Endothelial cell of hepatic sinusoid (primary cell): ENCODE data around the gene SH3RF2.
"Not testable (repeated sequence)": the region's sequence is repeated elsewhere in the genome, so short reads cannot be mapped to it uniquely, and the experiment has no call there.

ENCODE experiments used
- in situ Hi-C: cut with HindIII; loops from 2 replicates; pipeline ENCODE4 v1.10.0; 2017; ENCODE audit warnings: low sequenced_read_pairs

SH3RF2 gene

DNA sequence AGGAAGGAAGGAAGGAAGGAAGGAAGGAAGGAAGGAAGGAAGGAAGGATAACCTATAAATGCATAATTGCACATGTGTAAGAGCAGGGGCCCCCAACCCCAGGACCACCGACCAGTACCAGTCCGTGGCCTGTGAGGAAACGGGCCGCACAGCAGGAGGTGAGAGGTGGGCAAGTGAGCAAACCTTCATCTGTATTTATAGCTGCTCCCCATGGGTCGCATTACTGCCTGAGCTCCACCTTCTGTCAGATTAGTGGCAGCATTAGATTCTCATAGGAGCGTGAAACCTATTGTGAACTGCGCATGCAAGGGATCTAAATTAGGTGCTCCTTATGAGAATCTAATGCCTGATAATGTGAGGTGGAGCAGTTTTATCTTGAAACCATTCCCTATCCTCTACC is 66.1 kb downstream of the SH3RF2 start:
- in situ Hi-C loops: no loop called here

DNA sequence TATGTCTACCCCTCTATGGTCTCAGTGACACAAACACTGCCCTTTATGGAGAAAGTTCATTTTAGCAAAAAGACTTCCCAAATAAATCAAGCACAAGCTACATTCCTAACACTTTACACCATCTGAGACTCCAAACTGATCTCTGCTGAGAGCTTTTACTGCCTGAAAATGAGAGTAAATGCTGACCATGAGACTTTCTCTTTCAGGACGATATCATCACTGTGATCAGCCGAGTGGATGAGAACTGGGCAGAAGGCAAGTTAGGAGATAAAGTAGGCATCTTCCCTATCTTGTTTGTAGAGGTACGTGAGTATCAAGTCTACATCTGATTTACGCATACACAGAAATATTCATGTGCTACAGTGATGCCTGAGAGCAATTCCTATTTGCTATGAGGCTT is 67.5 kb downstream of the SH3RF2 start:
- in situ Hi-C loops: no loop called here

DNA sequence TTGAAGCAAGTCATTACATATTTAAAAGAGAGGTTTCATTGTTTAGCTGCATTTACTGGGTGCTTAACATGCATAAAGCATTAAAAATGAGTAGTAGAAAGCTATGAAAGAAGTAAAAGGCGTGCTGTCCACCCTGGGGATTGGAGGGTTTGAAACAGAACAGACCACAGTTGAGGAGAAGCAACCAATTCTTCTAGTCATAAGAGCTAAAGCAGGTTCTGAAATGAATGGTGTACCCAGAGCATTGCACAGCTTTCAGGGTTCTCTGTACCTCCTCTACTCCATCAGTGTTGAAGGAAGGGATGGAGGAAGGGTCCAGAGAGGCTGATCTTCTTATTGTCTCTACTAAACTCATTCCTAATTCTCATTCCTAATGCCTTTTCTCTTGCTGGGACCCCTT is 68.9 kb downstream of the SH3RF2 start:
- in situ Hi-C loops: loop anchor here (5.0 kb wide), 2 partner anchors 33 to 67 kb away; no protein-coding TSS in a partner anchor

- in situ Hi-C loops: loop anchor here (5.0 kb wide), 2 partner anchors 33 to 67 kb away; no protein-coding TSS in a partner anchor
These were observed 69.3 kb downstream of the SH3RF2 start for GRCh38 chr5:146005723-146006122.

GRCh38 chr5:146006470-146007190 is 70.3 kb downstream of the SH3RF2 start:
- in situ Hi-C loops: loop anchor here (5.0 kb wide), 2 partner anchors 34 to 66 kb away; no protein-coding TSS in a partner anchor

DNA sequence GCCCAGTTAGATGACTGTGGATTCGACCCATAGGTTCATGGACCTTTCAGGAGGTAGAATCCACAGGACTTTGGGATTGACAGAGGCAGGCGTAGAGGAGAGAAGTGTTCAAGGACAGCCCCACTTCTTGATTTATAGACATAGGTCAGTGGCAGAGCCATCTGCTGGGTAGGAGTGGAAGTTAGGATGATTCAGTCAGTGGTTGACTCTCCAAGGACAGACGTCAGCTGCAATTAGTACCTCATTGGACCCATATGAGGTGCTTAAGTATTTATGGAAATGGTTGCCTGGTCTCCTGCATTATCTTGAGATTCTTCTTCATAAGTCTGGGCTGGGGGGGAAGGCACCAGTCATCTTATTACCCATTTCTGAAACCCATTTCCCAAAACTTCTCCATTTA is 70.9 kb downstream of the SH3RF2 start:
- in situ Hi-C loops: loop anchor here (5.0 kb wide), 2 partner anchors 35 to 65 kb away; no protein-coding TSS in a partner anchor

- in situ Hi-C loops: loop anchor here (5.0 kb wide), 2 partner anchors 36 to 64 kb away; no protein-coding TSS in a partner anchor
These were observed 71.6 kb downstream of the SH3RF2 start for GRCh38 chr5:146007989-146008388.

DNA sequence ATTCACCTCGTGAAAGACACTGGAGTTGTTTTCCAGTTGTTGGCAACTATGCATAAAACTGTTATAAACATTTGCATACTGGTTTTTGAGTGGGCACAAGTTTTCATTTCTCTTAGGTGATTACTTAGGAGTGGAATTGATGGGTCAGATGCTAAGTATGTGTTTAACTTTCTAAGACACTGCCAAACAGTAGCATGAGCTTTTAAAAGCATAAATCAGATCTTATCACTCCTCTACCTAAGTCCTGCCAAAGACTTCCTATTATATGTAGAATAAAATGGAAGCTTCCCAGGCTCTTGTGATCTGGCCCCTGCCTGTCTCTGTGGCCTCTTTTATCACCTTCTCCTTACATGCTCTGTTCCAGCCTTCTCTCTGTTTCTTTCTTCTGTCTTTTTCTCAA is 72.6 kb downstream of the SH3RF2 start:
- in situ Hi-C loops: loop anchor here (5.0 kb wide), 2 partner anchors 37 to 63 kb away; no protein-coding TSS in a partner anchor

DNA sequence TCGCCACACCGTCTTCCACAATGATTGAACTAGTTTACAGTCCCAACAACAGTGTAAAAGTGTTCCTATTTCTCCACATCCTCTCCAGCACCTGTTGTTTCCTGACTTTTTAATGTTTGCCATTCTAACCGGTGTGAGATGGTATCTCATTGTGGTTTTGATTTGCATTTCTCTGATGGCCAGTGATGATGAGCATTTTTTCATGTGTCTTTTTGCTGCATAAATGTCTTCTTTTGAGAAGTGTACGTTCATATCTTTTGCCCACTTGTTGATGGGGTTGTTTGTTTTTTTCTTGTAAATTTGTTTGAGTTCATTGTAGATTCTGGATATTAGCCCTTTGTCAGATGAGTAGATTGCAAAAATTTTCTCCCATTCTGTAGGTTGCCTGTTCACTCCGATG is 74.1 kb downstream of the SH3RF2 start:
- in situ Hi-C loops: not testable (repeated sequence)

GRCh38 chr5:146013761-146014160 is 77.4 kb downstream of the SH3RF2 start:
- in situ Hi-C loops: no loop called here

DNA sequence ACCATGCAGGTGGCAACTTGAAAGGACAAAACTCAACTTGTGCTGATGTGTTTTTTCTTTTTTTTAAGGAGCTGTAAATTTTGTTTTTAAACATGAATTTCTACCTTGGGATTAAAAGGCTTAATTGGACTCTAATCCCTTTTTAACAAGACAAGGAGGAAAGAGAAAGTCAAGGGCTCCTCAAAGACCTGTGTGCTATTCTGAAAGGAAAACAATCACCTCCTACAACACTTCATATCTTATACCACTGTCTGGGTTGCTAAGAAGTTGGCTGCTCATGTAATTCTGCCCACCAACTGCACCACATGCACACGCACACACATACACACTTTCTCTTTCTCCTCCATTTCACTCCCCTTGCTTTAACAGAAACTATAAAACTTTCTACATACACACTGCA is 78.6 kb downstream of the SH3RF2 start:
- in situ Hi-C loops: no loop called here

DNA sequence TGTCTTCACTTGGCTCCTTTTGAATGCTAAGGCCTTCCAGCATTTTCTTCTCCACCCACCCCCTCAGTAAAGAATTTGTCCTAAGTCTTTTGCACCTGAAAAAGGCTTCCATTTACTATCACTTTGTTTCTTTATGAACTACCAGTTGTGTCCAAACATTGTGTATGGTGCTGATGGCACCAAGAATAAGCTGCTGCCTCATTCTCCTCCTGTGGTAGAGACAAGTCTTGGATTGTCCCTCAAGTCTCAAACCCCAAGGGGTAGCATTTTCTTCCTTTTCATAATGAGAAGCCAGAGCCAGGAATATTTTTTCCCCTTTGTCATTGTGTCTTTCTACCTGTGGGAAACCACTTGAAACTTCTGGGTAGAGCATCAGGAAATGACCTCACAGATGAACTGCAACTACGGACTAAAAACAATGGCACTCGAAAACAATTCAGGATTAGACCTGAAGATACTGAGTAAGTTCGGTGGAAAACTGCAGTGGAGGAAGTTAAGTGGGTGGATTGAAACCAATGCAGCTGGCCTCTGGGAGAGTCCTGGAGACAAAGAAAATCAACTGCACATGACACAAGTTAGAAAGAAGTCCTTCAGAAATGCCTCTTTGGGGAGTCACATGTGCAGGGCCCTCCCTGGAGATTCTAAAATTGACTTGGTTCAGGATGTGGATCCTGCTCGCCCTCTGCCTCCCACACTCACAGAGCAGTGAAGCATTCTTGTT is 80.5 kb downstream of the SH3RF2 start:
- in situ Hi-C loops: no loop called here

GRCh38 chr5:146018514-146019375 is 82.4 kb downstream of the SH3RF2 start:
- in situ Hi-C loops: no loop called here

DNA sequence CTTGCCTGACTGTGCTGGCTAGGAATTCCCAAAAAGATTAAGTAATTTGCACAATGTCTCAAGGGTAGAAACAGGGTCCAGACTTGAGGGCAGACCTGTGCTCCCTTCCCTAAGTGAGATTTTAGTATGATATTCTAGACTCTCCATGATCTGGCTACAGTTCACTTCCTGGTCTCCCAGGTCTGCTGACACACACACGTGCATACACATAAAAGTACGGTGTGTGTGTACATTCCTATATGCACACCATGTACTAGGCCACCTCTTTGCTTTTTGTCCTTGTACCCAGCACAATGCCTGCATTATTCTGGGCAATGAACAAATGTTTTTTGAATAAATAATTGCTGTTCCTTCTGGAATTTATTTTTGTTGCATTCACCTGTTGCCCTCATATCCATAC is 83.7 kb downstream of the SH3RF2 start:
- in situ Hi-C loops: loop anchor here (5.0 kb wide), 1 partner anchor 68 kb away; no protein-coding TSS in a partner anchor

GRCh38 chr5:146024034-146024433 is 87.7 kb downstream of the SH3RF2 start:
- in situ Hi-C loops: loop anchor here (5.0 kb wide), 1 partner anchor 72 kb away; no protein-coding TSS in a partner anchor

DNA sequence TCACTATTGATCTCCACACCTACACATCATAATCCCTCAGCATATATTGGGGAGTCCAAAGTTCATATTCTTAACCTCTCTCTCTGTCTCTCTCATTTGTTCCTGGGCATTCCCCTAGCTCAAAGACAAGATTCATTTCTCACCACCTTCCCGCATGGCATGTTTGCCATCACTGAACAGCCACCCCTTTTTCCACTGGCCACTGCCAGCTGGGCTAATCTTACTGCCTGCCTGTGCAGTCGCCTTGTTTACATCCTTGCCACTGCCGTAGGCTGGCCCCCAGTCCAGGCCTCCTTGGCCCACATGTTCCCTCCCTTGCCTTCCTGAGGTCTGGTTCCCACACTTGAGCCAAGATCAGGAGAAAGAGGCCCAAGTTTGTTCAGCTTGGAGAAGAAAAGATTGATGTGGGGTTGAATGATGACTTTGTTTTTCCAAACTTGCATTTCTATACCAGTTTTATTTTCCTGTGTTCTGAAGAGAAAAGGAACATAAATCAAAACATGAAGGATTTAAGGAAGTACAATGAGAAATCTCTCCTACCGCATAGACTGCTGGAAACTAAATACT is 88.8 kb downstream of the SH3RF2 start:
- in situ Hi-C loops: no loop called here

- in situ Hi-C loops: no loop called here
These were observed 89.3 kb downstream of the SH3RF2 start for GRCh38 chr5:146025681-146026080.

GRCh38 chr5:146026307-146027010 is 90.1 kb downstream of the SH3RF2 start:
- in situ Hi-C loops: no loop called here

- in situ Hi-C loops: no loop called here
These were observed 91.4 kb downstream of the SH3RF2 start for GRCh38 chr5:146027751-146028150.

DNA sequence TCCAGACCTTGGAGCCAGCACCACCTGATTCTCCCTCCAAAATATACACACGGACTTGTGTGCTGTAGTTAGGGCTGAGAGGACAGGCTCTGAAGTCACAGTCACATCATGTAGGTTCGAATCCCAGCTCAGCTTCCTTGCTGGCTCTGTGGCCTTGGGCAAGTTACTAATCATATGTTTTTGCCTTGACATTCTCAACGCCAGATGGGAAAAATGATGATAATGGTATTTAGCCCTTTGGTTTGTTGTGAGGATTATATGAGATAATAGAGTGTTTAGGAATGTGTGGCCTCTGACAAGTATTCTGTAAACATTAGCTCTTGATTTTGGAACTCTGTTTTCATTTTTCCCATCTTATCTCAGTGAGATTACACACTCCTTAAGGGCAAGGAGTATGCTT is 96.5 kb downstream of the SH3RF2 start:
- in situ Hi-C loops: no loop called here
